OCI-LY3 (cell line): ENCODE results near the gene LDHAL6B.

Experiments
- H2AFZ ChIP-seq: fragments of 200-600, 300-600 bp; shearing (Covaris generic); 2 replicates; pipeline ENCODE4 v1.6.0; 2014; ENCODE audit warnings: antibody characterized with exemption, low read depth, low read length
- H3K27ac ChIP-seq: fragments of 200-600, 300-600 bp; sonication (generic); 2 replicates; pipeline ENCODE4 v1.5.1; 2014; ENCODE audit warnings: mild to moderate bottlenecking, low read length, moderate library complexity, mixed read lengths
- H3K27me3 ChIP-seq: fragments of 200-600, 300-600 bp; sonication (generic); 2 replicates; pipeline ENCODE4 v1.6.1; 2014; ENCODE audit warnings: low read depth, low read length, mixed read lengths
- H3K36me3 ChIP-seq: fragments of 200-600, 300-600 bp; sonication (generic); replicated peaks from 2 replicates; pipeline ENCODE3; 2014; ENCODE audit warnings: low read depth, low read length, mixed read lengths
- H3K4me1 ChIP-seq: fragments of 300-600, 200-600 bp; sonication (generic); 2 replicates; pipeline ENCODE4 v1.6.1; 2014; ENCODE audit warnings: low read length, mixed read lengths
- H3K4me2 ChIP-seq: fragments of 200-600, 300-600 bp; sonication (generic); 2 replicates; pipeline ENCODE4 v1.6.1; 2014; ENCODE audit warnings: low read length, mixed read lengths
- H3K4me3 ChIP-seq: fragments of 300-600, 200-600 bp; sonication (generic); 2 replicates; pipeline ENCODE4 v1.5.1; 2014; ENCODE audit warnings: antibody characterized with exemption, mild to moderate bottlenecking, low read length, moderate library complexity
- H3K79me2 ChIP-seq: fragments of 300-600, 200-600 bp; shearing (Covaris generic); 2 replicates; pipeline ENCODE4 v1.6.1; 2014; ENCODE audit warnings: mild to moderate bottlenecking, low read length, mixed read lengths
- H3K9ac ChIP-seq: fragments of 300-600, 200-600 bp; shearing (Covaris generic); 2 replicates; pipeline ENCODE4 v1.6.0; 2014; ENCODE audit warnings: mild to moderate bottlenecking, low read length, moderate library complexity
- H3K9me3 ChIP-seq: fragments of 200-600, 300-600 bp; shearing (Covaris generic); 2 replicates; pipeline ENCODE4 v1.6.1; 2014; ENCODE audit warnings: low read length, mixed read lengths; ENCODE audit not compliant: insufficient read depth
- H4K20me1 ChIP-seq: fragments of 200-600, 300-600 bp; sonication (generic); 2 replicates; pipeline ENCODE4 v1.6.1; 2016; ENCODE audit warnings: low read length, mixed read lengths; ENCODE audit not compliant: insufficient read depth
- CTCF ChIP-seq: fragments of 200-600, 300-600 bp; sonication (generic); IDR thresholded peaks from 2 replicates; pipeline ENCODE4 v1.5.1; 2014; ENCODE audit warnings: antibody characterized with exemption, low read length, low read depth
- EZH2phosphoT487 ChIP-seq: fragments of 200-600 bp; shearing (Covaris generic); IDR thresholded peaks from 2 replicates; pipeline ENCODE4 v1.6.1; 2018; ENCODE audit warnings: antibody characterized with exemption, mixed run types, low read depth

Gene LDHAL6B

GRCh38 chr15:59170295-59171066, 36.2 kb upstream of the LDHAL6B start:
- Histone ChIP-seq H2AFZ (no peak overlapping the region), H3K36me3 (peaks cover 8% of the 10 kb centered on the region), H3K9me3 (no peaks in the 10 kb centered on the region), H3K27ac (no peak overlapping the region), H3K4me3 (no peak overlapping the region), H3K79me2 (no peaks in the 10 kb centered on the region), H3K27me3 (no peaks in the 10 kb centered on the region), H4K20me1 (no peaks in the 10 kb centered on the region), H3K4me1 (peaks cover 24% of the 10 kb centered on the region), H3K9ac (no peak overlapping the region), H3K4me2 (no peak overlapping the region)
- TF ChIP-seq EZH2phosphoT487 (no peak), CTCF (no peak)

GRCh38 chr15:59171067-59171397, 35.6 kb upstream of the LDHAL6B start:
- Histone ChIP-seq H3K27ac (no peak overlapping the region), H4K20me1 (no peaks in the 10 kb centered on the region), H3K4me3 (no peak overlapping the region), H3K27me3 (no peaks in the 10 kb centered on the region), H3K79me2 (no peaks in the 10 kb centered on the region), H3K36me3 (peaks cover 8% of the 10 kb centered on the region), H3K4me2 (no peak overlapping the region), H3K9ac (no peak overlapping the region), H2AFZ (no peak overlapping the region), H3K9me3 (no peaks in the 10 kb centered on the region), H3K4me1 (peaks cover 21% of the 10 kb centered on the region)
- no peak for TF ChIP-seq EZH2phosphoT487
- TF ChIP-seq CTCF = no peak

GRCh38 chr15:59172289-59172901, 34.2 kb upstream of the LDHAL6B start:
- H4K20me1 ChIP-seq = no peaks in the 10 kb centered on the region
- H3K79me2 ChIP-seq = no peaks in the 10 kb centered on the region
- H2AFZ ChIP-seq = no peak overlapping the region
- no peaks in the 10 kb centered on the region for H3K9me3 ChIP-seq
- H3K4me1 ChIP-seq = peaks cover 28% of the 10 kb centered on the region
- no peak overlapping the region for H3K9ac ChIP-seq
- H3K27me3 ChIP-seq = no peaks in the 10 kb centered on the region
- no peak overlapping the region for H3K27ac ChIP-seq
- peaks cover 8% of the 10 kb centered on the region for H3K36me3 ChIP-seq
- H3K4me2 ChIP-seq = no peak overlapping the region
- TF ChIP-seq CTCF = no peak
- no peak for TF ChIP-seq EZH2phosphoT487
- H3K4me3 ChIP-seq = no peak overlapping the region

GRCh38 chr15:59173194-59173593, 33.4 kb upstream of the LDHAL6B start:
- H4K20me1 ChIP-seq = no peaks in the 10 kb centered on the region
- no peak overlapping the region for H3K27ac ChIP-seq
- TF ChIP-seq CTCF (no peak), EZH2phosphoT487 (no peak)
- no peaks in the 10 kb centered on the region for H3K27me3 ChIP-seq
- peaks cover 32% of the 10 kb centered on the region for H3K4me1 ChIP-seq
- H3K79me2 ChIP-seq = no peaks in the 10 kb centered on the region
- peaks cover 8% of the 10 kb centered on the region for H3K36me3 ChIP-seq
- H3K9ac ChIP-seq = no peak overlapping the region
- H3K4me2 ChIP-seq = no peak overlapping the region
- H2AFZ ChIP-seq = no peak overlapping the region
- H3K9me3 ChIP-seq = no peaks in the 10 kb centered on the region
- no peak overlapping the region for H3K4me3 ChIP-seq
